Upper lobe of right lung (tissue), 1 donor: ENCODE results near the gene CETP. TPM values are rescaled to one million over a fixed set of nuclear protein-coding genes. Genes with fewer than 3 reads are reported as not detected.
A peak's percentile ranks its signal among the peaks of the same experiment; 100 is the strongest.

Experiments used
- ATAC-seq: fragments of 200-7000 bp; cut with Tn5 transposase; one replicate; pipeline ENCODE4 v1.9.1; 2020; ENCODE audit warnings: mild to moderate bottlenecking, moderate library complexity
- DNase-seq: peaks from one replicate; pipeline ENCODE4 v3.0.0-alpha.2; 2020
- H3K27ac ChIP-seq: fragments of 200-600 bp; one replicate; pipeline ENCODE4 v1.8.0; 2022
- H3K27me3 ChIP-seq: fragments of 200-600 bp; one replicate; pipeline ENCODE4 v1.8.0; 2022; ENCODE audit warnings: mild to moderate bottlenecking
- H3K36me3 ChIP-seq: fragments of 200-600 bp; one replicate; pipeline ENCODE4 v1.8.0; 2022
- H3K4me1 ChIP-seq: fragments of 200-600 bp; one replicate; pipeline ENCODE4 v1.8.0; 2022
- H3K4me3 ChIP-seq: fragments of 200-600 bp; one replicate; pipeline ENCODE4 v1.8.0; 2022; ENCODE audit warnings: mild to moderate bottlenecking
- H3K9me3 ChIP-seq: fragments of 200-600 bp; one replicate; pipeline ENCODE4 v1.8.0; 2022
- intact Hi-C: fragments of 100-400 bp; cut with DNase I; formaldehyde crosslinking; loops from one replicate; pipeline ENCODE4 v1.11.0; 2022
- total RNA-seq: library from RNA; stranded (reverse); fragmentation: NEBNext Ultra II Directional; extraction: Animal tissue kit (Norgen Biotek cat#: 25700); gene quantifications from one replicate; pipeline ENCODE4 v1.2.1, GENCODE V29; 2021
- TF ChIP-seq, protein P1 (sequence below): fragments of 200-600 bp; IDR thresholded peaks from one replicate; pipeline ENCODE4 v1.8.0; 2022; ENCODE audit warnings: antibody characterized with exemption
- donor health status: DM: no; HTN: yes; CAD: no; lungs with severe emphysema.

Gene CETP
- total RNA-seq, 1 donor from 2014 or later, result 1.9 TPM

- DNase-seq (no peak), ATAC-seq (no peak)
- Histone ChIP-seq H3K27me3 (no peaks in the 10 kb centered on the region), H3K27ac (no peak overlapping the region), H3K4me3 (no peak overlapping the region), H3K9me3 (no peaks in the 10 kb centered on the region), H3K36me3 (no peaks in the 10 kb centered on the region), H3K4me1 (peaks cover 18% of the 10 kb centered on the region)
- intact Hi-C loops, result no loop called here
- TF ChIP-seq, protein P1, sequence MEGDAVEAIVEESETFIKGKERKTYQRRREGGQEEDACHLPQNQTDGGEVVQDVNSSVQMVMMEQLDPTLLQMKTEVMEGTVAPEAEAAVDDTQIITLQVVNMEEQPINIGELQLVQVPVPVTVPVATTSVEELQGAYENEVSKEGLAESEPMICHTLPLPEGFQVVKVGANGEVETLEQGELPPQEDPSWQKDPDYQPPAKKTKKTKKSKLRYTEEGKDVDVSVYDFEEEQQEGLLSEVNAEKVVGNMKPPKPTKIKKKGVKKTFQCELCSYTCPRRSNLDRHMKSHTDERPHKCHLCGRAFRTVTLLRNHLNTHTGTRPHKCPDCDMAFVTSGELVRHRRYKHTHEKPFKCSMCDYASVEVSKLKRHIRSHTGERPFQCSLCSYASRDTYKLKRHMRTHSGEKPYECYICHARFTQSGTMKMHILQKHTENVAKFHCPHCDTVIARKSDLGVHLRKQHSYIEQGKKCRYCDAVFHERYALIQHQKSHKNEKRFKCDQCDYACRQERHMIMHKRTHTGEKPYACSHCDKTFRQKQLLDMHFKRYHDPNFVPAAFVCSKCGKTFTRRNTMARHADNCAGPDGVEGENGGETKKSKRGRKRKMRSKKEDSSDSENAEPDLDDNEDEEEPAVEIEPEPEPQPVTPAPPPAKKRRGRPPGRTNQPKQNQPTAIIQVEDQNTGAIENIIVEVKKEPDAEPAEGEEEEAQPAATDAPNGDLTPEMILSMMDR, result no peak
Observed at GRCh38 chr16:57012353-57012752, 50.6 kb downstream of the CETP start.

DNA sequence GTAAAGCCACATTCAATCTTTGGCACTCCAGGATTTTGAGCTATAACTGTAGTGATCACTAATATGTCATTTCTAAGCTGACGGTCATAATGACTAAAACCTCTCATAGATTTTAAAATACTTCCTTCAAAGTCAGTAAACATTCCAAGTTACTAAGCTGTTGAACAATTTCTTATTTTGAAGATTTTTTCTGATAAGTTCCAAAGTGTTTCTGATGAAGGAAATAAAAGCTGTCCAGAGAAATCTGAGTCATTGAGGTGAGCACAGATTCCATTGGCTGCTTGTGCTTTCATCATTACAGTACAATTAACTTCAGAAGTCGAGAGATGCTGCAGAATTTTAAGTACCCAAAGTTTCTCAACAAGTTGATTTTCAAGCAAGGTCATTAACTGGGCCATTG lies 51.5 kb downstream of the CETP start:
- intact Hi-C loops, result no loop called here
- TF ChIP-seq, protein P1, result no peak
- peaks cover 4% of the 10 kb centered on the region for H3K36me3 ChIP-seq
- peaks cover 18% of the 10 kb centered on the region for H3K4me1 ChIP-seq
- no peaks in the 10 kb centered on the region for H3K27me3 ChIP-seq
- H3K27ac ChIP-seq, result no peak overlapping the region
- no peak for DNase-seq
- H3K9me3 ChIP-seq, result no peaks in the 10 kb centered on the region
- no peak overlapping the region for H3K4me3 ChIP-seq
- ATAC-seq, result no peak

DNA sequence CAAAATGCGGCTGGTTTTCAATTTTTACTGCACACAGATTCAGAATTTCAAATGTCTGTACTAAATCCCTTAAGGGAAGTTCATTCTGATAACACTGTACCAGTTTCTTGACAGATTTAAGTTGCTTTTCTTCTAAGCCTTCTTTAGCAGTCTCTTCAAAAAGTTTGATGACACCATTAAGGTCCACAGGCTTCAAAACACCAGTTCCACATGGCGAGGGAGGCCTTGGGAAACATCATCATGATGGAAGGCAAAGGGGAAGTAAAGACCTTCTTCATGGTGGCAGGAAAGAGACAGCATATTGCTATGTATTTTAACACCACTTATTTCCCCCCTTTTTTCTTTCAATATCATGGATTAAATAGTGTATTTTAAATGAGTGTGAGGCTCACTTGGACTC lies 52.2 kb downstream of the CETP start:
- Histone ChIP-seq H3K27me3 (no peaks in the 10 kb centered on the region), H3K4me1 (peaks cover 14% of the 10 kb centered on the region), H3K36me3 (peaks cover 9% of the 10 kb centered on the region), H3K9me3 (no peaks in the 10 kb centered on the region), H3K4me3 (no peak overlapping the region), H3K27ac (peak overlapping the region; percentile 55)
- intact Hi-C loops, result no loop called here
- DNase-seq (no peak), ATAC-seq (no peak)
- TF ChIP-seq, protein P1, result no peak

GRCh38 chr16:57016301-57016700 lies 54.6 kb downstream of the CETP start:
- H3K27me3 ChIP-seq, result no peaks in the 10 kb centered on the region
- TF ChIP-seq, protein P1, result no peak
- peaks cover 24% of the 10 kb centered on the region for H3K36me3 ChIP-seq
- no peak for DNase-seq
- no peak overlapping the region for H3K27ac ChIP-seq
- ATAC-seq, result no peak
- H3K9me3 ChIP-seq, result no peaks in the 10 kb centered on the region
- H3K4me1 ChIP-seq, result peaks cover 14% of the 10 kb centered on the region
- intact Hi-C loops, result no loop called here
- no peak overlapping the region for H3K4me3 ChIP-seq

- DNase-seq (no peak), ATAC-seq (no peak)
- no peak overlapping the region for H3K27ac ChIP-seq
- peaks cover 14% of the 10 kb centered on the region for H3K4me1 ChIP-seq
- TF ChIP-seq, protein P1, result no peak
- H3K9me3 ChIP-seq, result no peaks in the 10 kb centered on the region
- intact Hi-C loops, result no loop called here
- peaks cover 29% of the 10 kb centered on the region for H3K36me3 ChIP-seq
- no peak overlapping the region for H3K4me3 ChIP-seq
- H3K27me3 ChIP-seq, result no peaks in the 10 kb centered on the region
Observed at GRCh38 chr16:57016831-57017230, 55.1 kb downstream of the CETP start.

- Histone ChIP-seq H3K9me3 (no peaks in the 10 kb centered on the region), H3K27me3 (no peaks in the 10 kb centered on the region), H3K4me1 (peaks cover 14% of the 10 kb centered on the region), H3K36me3 (peaks cover 32% of the 10 kb centered on the region), H3K4me3 (no peak overlapping the region), H3K27ac (no peak overlapping the region)
- TF ChIP-seq, protein P1, result no peak
- ATAC-seq (no peak), DNase-seq (no peak)
- intact Hi-C loops, result no loop called here
Observed at GRCh38 chr16:57017251-57017650, 55.5 kb downstream of the CETP start.
